ENCODE results near the gene CREB1.

The CREB1 gene

GRCh38 chr2:207594731-207595130 lies 65.0 kb downstream of the CREB1 start:
- Histone ChIP-seq H3K4me3 (ENCODE audit: severe bottlenecking) (no peak overlapping the region), H3K36me3 (ENCODE audit: low read depth) (peaks cover 75% of the 10 kb centered on the region), H3K27ac (ENCODE audit: poor library complexity, severe bottlenecking) (no peak overlapping the region), H3K4me1 (ENCODE audit: insufficient read depth, poor library complexity, severe bottlenecking) (no peaks in the 10 kb centered on the region), H3K27me3 (ENCODE audit: insufficient read depth, poor library complexity, severe bottlenecking) (no peaks in the 10 kb centered on the region), H3K9me3 (ENCODE audit: severe bottlenecking) (peaks cover 5% of the 10 kb centered on the region)
- no peak for ATAC-seq (ENCODE audit: low read depth)
- no peak for TF ChIP-seq CTCF (IDR thresholded peaks at IDR 0.05; ENCODE audit: poor library complexity, severe bottlenecking)
- DNase-seq (ENCODE audit: low spot score) = no peak

- Histone ChIP-seq H3K4me3 (ENCODE audit: severe bottlenecking) (no peak overlapping the region), H3K4me1 (ENCODE audit: insufficient read depth, poor library complexity, severe bottlenecking) (no peaks in the 10 kb centered on the region), H3K9me3 (ENCODE audit: severe bottlenecking) (no peaks in the 10 kb centered on the region), H3K36me3 (ENCODE audit: low read depth) (peaks cover 49% of the 10 kb centered on the region), H3K27ac (ENCODE audit: poor library complexity, severe bottlenecking) (no peak overlapping the region), H3K27me3 (ENCODE audit: insufficient read depth, poor library complexity, severe bottlenecking) (no peaks in the 10 kb centered on the region)
- DNase-seq (ENCODE audit: low spot score) = no peak
- no peak for ATAC-seq (ENCODE audit: low read depth)
- no peak for TF ChIP-seq CTCF (IDR thresholded peaks at IDR 0.05; ENCODE audit: poor library complexity, severe bottlenecking)
Observed at GRCh38 chr2:207599636-207600035, 69.9 kb downstream of the CREB1 start.

GRCh38 chr2:207600231-207600630 lies 70.5 kb downstream of the CREB1 start:
- H3K4me1 ChIP-seq (ENCODE audit: insufficient read depth, poor library complexity, severe bottlenecking) = no peaks in the 10 kb centered on the region
- no peak overlapping the region for H3K4me3 ChIP-seq (ENCODE audit: severe bottlenecking)
- no peak for TF ChIP-seq CTCF (IDR thresholded peaks at IDR 0.05; ENCODE audit: poor library complexity, severe bottlenecking)
- H3K27ac ChIP-seq (ENCODE audit: poor library complexity, severe bottlenecking) = no peak overlapping the region
- no peak for DNase-seq (ENCODE audit: low spot score)
- no peaks in the 10 kb centered on the region for H3K9me3 ChIP-seq (ENCODE audit: severe bottlenecking)
- H3K27me3 ChIP-seq (ENCODE audit: insufficient read depth, poor library complexity, severe bottlenecking) = no peaks in the 10 kb centered on the region
- ATAC-seq (ENCODE audit: low read depth) = no peak
- H3K36me3 ChIP-seq (ENCODE audit: low read depth) = peaks cover 48% of the 10 kb centered on the region

- ATAC-seq (ENCODE audit: low read depth) = no peak
- Histone ChIP-seq H3K4me3 (ENCODE audit: severe bottlenecking) (no peak overlapping the region), H3K4me1 (ENCODE audit: insufficient read depth, poor library complexity, severe bottlenecking) (no peaks in the 10 kb centered on the region), H3K9me3 (ENCODE audit: severe bottlenecking) (no peaks in the 10 kb centered on the region), H3K27ac (ENCODE audit: poor library complexity, severe bottlenecking) (no peak overlapping the region), H3K27me3 (ENCODE audit: insufficient read depth, poor library complexity, severe bottlenecking) (no peaks in the 10 kb centered on the region), H3K36me3 (ENCODE audit: low read depth) (peaks cover 44% of the 10 kb centered on the region)
- no peak for TF ChIP-seq CTCF (IDR thresholded peaks at IDR 0.05; ENCODE audit: poor library complexity, severe bottlenecking)
- DNase-seq (ENCODE audit: low spot score) = no peak
Observed at GRCh38 chr2:207601774-207602173, 72.0 kb downstream of the CREB1 start.

- no peak overlapping the region for H3K27ac ChIP-seq (ENCODE audit: poor library complexity, severe bottlenecking)
- DNase-seq (ENCODE audit: low spot score) = no peak
- ATAC-seq (ENCODE audit: low read depth) = no peak
Observed at GRCh38 chr2:207603486-207603885, 73.7 kb downstream of the CREB1 start.

More at GRCh38 chr2:207603486-207603885, 73.7 kb downstream of the CREB1 start:
- H3K4me3 ChIP-seq (ENCODE audit: severe bottlenecking) = no peak overlapping the region
- H3K4me1 ChIP-seq (ENCODE audit: insufficient read depth, poor library complexity, severe bottlenecking) = no peaks in the 10 kb centered on the region
- H3K9me3 ChIP-seq (ENCODE audit: severe bottlenecking) = no peaks in the 10 kb centered on the region
- H3K27me3 ChIP-seq (ENCODE audit: insufficient read depth, poor library complexity, severe bottlenecking) = no peaks in the 10 kb centered on the region
- H3K36me3 ChIP-seq (ENCODE audit: low read depth) = peaks cover 27% of the 10 kb centered on the region
- no peak for TF ChIP-seq CTCF (IDR thresholded peaks at IDR 0.05; ENCODE audit: poor library complexity, severe bottlenecking)

Measured in RWPE2 (cell line).